Lower leg skin (tissue), 4 donors: Measurements from ENCODE around the gene P4HTM. TPM values are rescaled to one million over a fixed set of nuclear protein-coding genes. Genes with fewer than 3 reads are reported as not detected.

Source experiments
- DNase-seq, 2 donors: peaks; one replicate each; pipeline ENCODE4 v3.0.0-alpha.2; 2019; ENCODE audit warnings: low spot score in 2 of 2
- H3K4me3 ChIP-seq: fragments of 200-600 bp; sonication (generic); 2 replicates; pipeline ENCODE4 v1.5.1; 2017; ENCODE audit warnings: mild to moderate bottlenecking, low read depth; ENCODE audit not compliant: poor library complexity, severe bottlenecking
- POLR2A ChIP-seq, 2 donors: fragments of 450-650 bp; IDR thresholded peaks; one replicate each; pipeline ENCODE4 v1.6.1; 2016 to 2017; ENCODE audit warnings: antibody characterized with exemption in 2 of 2, mild to moderate bottlenecking in 1 of 2, moderate library complexity in 1 of 2
- WGBS, 2 donors: methylation state at CpG; one replicate each; pipeline ENCODE4 v1.1.5; 2018; 5-methylcytosine and 5-hydroxymethylcytosine counted together
- intact Hi-C: fragments of 100-400 bp; cut with DNase I; formaldehyde crosslinking; loops from one replicate; pipeline ENCODE4 v1.15.0; 2023; ENCODE audit warnings: low total_unique reads
- total RNA-seq, 4 donors: library from RNA; depleted of rRNA; stranded (reverse); fragments of >200 nt; gene quantifications; one replicate each; pipeline ENCODE4 v1.1.0, GENCODE V29; 2016
- TF ChIP-seq, protein P1 (sequence below), 3 donors: fragments of 450-650 bp; IDR thresholded peaks; one replicate each; pipeline ENCODE4 v1.5.1; 2016; ENCODE audit warnings: antibody characterized with exemption in 3 of 3, mild to moderate bottlenecking in 3 of 3, moderate library complexity in 2 of 3

P4HTM gene
- total RNA-seq, 4 donors from 2014 or later, result 23.4 to 41.9 (median 36.0) TPM

DNA sequence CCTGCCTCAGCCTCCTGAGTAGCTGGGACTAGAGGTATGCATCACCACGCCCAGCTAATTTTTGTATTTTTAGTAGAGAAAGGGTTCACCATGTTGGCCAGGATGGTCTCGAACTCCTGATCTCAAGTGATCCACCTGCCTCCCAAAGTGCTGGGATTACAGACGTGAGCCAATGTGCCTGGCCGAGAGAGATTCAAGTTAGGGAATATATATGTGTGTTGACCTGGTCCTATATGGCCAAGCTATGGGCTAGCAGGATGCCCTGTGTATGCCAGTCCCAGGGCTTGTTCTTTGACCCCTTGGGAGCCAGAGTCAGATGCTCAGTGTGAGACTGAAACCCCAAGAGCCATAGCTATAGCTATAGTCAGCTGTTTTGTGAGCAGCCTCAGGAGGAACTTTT is 33.7 kb downstream of the P4HTM start:
- 90 to 92% methylated on average over 4 of the region's 4 CpGs for WGBS, 2 donors
- intact Hi-C loops, result no loop called here
- H3K4me3 ChIP-seq, result no peak overlapping the region

DNA sequence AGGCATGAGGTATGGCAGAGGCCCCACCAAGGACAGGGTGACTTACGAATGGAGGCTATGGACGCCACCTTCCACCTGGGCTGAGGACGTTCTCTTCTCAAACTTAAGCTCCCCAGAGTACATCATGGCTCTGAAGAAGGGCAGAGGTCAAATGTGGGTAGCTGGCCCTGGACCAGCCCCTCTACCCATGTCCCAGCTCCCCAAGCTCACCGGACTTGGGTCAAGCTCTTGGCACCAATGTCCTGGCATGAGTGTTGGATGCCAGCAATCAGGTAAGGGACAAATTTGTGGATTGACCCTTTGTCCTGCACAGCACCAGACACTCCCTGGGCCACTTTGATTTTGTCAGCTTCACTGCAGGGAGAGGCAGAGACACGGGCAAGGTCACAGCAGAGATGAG is 34.4 kb downstream of the P4HTM start:
- intact Hi-C loops, result no loop called here
- 75 to 83% methylated on average over 5 of the region's 5 CpGs for WGBS, 2 donors
- TF ChIP-seq POLR2A (IDR thresholded peaks at IDR 0.05), result no peak
- TF ChIP-seq, protein P1, sequence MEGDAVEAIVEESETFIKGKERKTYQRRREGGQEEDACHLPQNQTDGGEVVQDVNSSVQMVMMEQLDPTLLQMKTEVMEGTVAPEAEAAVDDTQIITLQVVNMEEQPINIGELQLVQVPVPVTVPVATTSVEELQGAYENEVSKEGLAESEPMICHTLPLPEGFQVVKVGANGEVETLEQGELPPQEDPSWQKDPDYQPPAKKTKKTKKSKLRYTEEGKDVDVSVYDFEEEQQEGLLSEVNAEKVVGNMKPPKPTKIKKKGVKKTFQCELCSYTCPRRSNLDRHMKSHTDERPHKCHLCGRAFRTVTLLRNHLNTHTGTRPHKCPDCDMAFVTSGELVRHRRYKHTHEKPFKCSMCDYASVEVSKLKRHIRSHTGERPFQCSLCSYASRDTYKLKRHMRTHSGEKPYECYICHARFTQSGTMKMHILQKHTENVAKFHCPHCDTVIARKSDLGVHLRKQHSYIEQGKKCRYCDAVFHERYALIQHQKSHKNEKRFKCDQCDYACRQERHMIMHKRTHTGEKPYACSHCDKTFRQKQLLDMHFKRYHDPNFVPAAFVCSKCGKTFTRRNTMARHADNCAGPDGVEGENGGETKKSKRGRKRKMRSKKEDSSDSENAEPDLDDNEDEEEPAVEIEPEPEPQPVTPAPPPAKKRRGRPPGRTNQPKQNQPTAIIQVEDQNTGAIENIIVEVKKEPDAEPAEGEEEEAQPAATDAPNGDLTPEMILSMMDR (IDR thresholded peaks at IDR 0.05), result no peak
- DNase-seq, result no peak
- H3K4me3 ChIP-seq, result no peak overlapping the region

More for the DNA sequence above, 33.7 kb downstream of the P4HTM start:
- TF ChIP-seq POLR2A (IDR thresholded peaks at IDR 0.05), result no peak
- TF ChIP-seq, protein P1 (IDR thresholded peaks at IDR 0.05), result no peak
- no peak for DNase-seq

DNA sequence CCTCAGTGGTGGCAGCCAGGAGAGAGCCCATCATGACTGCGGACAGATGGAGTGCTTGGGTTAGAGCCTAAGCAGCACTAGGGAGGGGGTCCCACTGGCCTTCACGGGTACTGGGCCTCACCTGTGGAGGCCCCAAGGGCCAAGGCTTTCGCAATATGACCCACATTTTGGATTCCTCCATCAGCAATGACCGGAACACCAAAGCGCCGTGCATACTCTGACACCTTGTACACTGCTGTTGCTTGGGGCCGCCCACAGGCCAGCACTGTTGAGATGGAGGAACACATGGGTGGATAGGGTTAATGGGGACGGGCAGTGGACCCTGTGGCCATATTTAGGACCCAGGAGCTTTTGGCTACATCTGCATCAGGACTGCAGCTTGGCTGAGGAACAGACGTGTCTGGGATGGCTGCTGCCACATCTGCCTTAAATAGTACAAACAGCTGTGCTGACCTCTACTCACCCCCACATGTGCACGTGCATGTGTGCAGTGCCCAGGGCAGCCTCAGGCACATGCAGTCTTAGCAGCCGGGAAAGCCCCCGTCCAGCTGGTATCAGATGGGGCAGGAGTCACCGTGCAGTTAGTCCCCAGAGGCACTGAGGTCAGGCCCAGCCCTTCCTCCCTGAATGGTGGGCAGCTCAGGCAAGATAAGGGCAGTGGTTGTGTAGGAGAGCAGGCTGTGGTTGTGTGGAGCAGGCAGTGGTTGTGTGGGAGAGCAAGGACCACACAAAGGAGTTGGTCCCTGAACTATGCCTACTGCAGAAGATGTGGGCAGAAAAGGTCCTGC is 35.2 kb downstream of the P4HTM start:
- TF ChIP-seq POLR2A (IDR thresholded peaks at IDR 0.05), result no peak
- TF ChIP-seq, protein P1 (IDR thresholded peaks at IDR 0.05), result no peak
- WGBS, 2 donors, result 56 to 71% methylated on average over 8 to 13 of the region's 13 CpGs
- no peak overlapping the region for H3K4me3 ChIP-seq
- intact Hi-C loops, result no loop called here
- no peak for DNase-seq

DNA sequence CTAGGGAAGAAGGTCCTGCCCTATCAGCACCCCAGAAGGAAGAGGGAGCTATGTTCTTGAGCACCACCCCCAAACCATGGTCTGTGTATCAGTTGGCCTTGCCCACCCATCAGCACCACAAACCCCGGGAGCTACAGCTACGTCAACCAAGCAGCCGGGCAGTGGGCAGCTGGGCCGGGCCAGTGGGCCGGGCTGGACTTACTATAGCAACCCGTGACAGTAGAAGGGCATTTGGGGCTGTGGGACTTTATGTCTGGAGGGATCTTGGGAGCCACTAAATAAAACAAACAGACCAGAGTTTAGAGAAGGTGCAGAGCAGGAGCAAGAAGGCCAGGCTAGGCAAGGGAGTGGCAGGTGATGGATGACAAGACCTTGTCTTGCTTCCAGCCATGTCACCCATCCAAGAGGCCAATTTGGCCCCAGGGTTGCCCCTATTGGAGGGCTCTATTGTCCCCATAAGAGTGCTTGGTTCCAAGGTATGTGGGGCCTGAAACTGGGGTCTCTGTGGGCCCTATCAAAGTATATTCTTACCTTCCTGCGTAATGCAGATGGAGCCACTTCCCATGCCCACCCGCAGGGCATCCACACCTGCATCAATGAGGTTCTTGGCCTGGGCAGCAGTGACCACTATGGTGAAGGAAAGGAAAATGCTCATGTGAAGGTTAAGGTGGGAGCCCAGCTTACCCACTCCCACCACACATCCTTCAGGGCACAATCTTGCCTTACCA is 35.9 kb downstream of the P4HTM start:
- intact Hi-C loops, result no loop called here
- TF ChIP-seq, protein P1 (IDR thresholded peaks at IDR 0.05), result no peak
- no peak for TF ChIP-seq POLR2A (IDR thresholded peaks at IDR 0.05)
- WGBS, 2 donors, result 88 to 90% methylated on average over 8 of the region's 8 CpGs
- no peak for DNase-seq
- H3K4me3 ChIP-seq, result no peak overlapping the region

DNA sequence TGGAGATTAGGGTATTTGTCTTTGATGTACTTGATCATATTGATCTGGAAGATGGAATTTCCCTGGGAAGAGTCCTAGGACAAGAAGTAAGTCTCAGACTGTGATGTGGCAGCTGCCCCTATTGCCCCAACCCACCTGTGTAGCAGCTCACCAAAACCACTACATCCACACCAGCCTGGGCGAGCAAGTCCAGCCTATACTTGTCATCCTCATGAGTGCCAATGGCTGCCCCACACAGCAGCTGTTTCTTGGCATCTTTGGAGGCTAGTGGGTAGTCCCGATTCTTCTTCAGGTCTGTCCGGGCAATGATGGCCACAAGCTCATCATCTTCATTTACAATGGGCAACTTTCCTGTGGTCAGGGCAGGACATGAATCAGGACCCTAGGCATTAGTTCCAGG is 36.5 kb downstream of the P4HTM start:
- intact Hi-C loops, result no loop called here

More for the DNA sequence above, 36.5 kb downstream of the P4HTM start:
- no peak for DNase-seq
- TF ChIP-seq, protein P1 (IDR thresholded peaks at IDR 0.05), result no peak
- TF ChIP-seq POLR2A (IDR thresholded peaks at IDR 0.05), result no peak
- 84 to 92% methylated on average over 3 of the region's 3 CpGs for WGBS, 2 donors
- H3K4me3 ChIP-seq, result no peak overlapping the region
